ENCODE results near the gene GTPBP3.

GTPBP3 gene

GRCh38 chr19:17389957-17390664, 52.8 kb downstream of the GTPBP3 start:
- DNase-seq, result no peak

GRCh38 chr19:17390665-17391370, 53.5 kb downstream of the GTPBP3 start:
- DNase-seq, result peak; percentile 84

- no peak for DNase-seq
Measured at GRCh38 chr19:17391371-17392151, 54.2 kb downstream of the GTPBP3 start.

Data from activated effector memory CD4-positive, alpha-beta T cell treated with Interleukin-2 at 50 U/mL for 16 hours (primary cell).